ENCODE results near the gene C1QTNF3. TPM values are rescaled to one million over a fixed set of nuclear protein-coding genes. Genes with fewer than 3 reads are reported as not detected.

Gene C1QTNF3
- total RNA-seq, 1 donor from 2014 or later, result 1.5 TPM

GRCh38 chr5:34064656-34065055 lies 21.6 kb upstream of the C1QTNF3 start:
- no peaks in the 10 kb centered on the region for H3K27me3 Mint-ChIP-seq (ENCODE audit: low read depth)
- TF ChIP-seq CTCF (IDR thresholded peaks at IDR 0.05), result no peak
- no peak for DNase-seq (ENCODE audit: low spot score)
- no peak overlapping the region for H3K27ac Mint-ChIP-seq (ENCODE audit: unreplicated experiment)
- peaks cover 7% of the 10 kb centered on the region for H3K9me3 Mint-ChIP-seq (ENCODE audit: low read depth)
- H3K4me1 Mint-ChIP-seq (ENCODE audit: low read depth), result no peaks in the 10 kb centered on the region
- no peak overlapping the region for H3K4me3 Mint-ChIP-seq (ENCODE audit: unreplicated experiment)
- peaks cover 7% of the 10 kb centered on the region for H3K36me3 Mint-ChIP-seq (ENCODE audit: low read depth)

- Mint-ChIP-seq H3K9me3 (ENCODE audit: low read depth) (peaks cover 7% of the 10 kb centered on the region), H3K36me3 (ENCODE audit: low read depth) (peaks cover 7% of the 10 kb centered on the region), H3K4me1 (ENCODE audit: low read depth) (no peaks in the 10 kb centered on the region), H3K27ac (ENCODE audit: unreplicated experiment) (no peak overlapping the region), H3K4me3 (ENCODE audit: unreplicated experiment) (no peak overlapping the region), H3K27me3 (ENCODE audit: low read depth) (no peaks in the 10 kb centered on the region)
- DNase-seq (ENCODE audit: low spot score), result no peak
- TF ChIP-seq CTCF (IDR thresholded peaks at IDR 0.05), result no peak
These were observed 19.4 kb upstream of the C1QTNF3 start for GRCh38 chr5:34062419-34062818.

GRCh38 chr5:34061993-34062392 lies 19.0 kb upstream of the C1QTNF3 start:
- no peak for TF ChIP-seq CTCF (IDR thresholded peaks at IDR 0.05)
- no peak for DNase-seq (ENCODE audit: low spot score)
- Mint-ChIP-seq H3K9me3 (ENCODE audit: low read depth) (peaks cover 5% of the 10 kb centered on the region), H3K27me3 (ENCODE audit: low read depth) (no peaks in the 10 kb centered on the region), H3K27ac (ENCODE audit: unreplicated experiment) (no peak overlapping the region), H3K36me3 (ENCODE audit: low read depth) (peaks cover 6% of the 10 kb centered on the region), H3K4me1 (ENCODE audit: low read depth) (no peaks in the 10 kb centered on the region), H3K4me3 (ENCODE audit: unreplicated experiment) (no peak overlapping the region)

GRCh38 chr5:34059977-34060376 lies 17.0 kb upstream of the C1QTNF3 start:
- Mint-ChIP-seq H3K4me3 (ENCODE audit: unreplicated experiment) (no peak overlapping the region), H3K27ac (ENCODE audit: unreplicated experiment) (no peak overlapping the region), H3K27me3 (ENCODE audit: low read depth) (no peaks in the 10 kb centered on the region), H3K36me3 (ENCODE audit: low read depth) (peaks cover 3% of the 10 kb centered on the region), H3K4me1 (ENCODE audit: low read depth) (no peaks in the 10 kb centered on the region), H3K9me3 (ENCODE audit: low read depth) (peaks cover 1% of the 10 kb centered on the region)
- no peak for DNase-seq (ENCODE audit: low spot score)
- no peak for TF ChIP-seq CTCF (IDR thresholded peaks at IDR 0.05)

GRCh38 chr5:34058532-34058931 lies 15.5 kb upstream of the C1QTNF3 start:
- Mint-ChIP-seq H3K27ac (ENCODE audit: unreplicated experiment) (no peak overlapping the region), H3K27me3 (ENCODE audit: low read depth) (no peaks in the 10 kb centered on the region), H3K4me1 (ENCODE audit: low read depth) (peaks cover 13% of the 10 kb centered on the region), H3K4me3 (ENCODE audit: unreplicated experiment) (no peak overlapping the region), H3K36me3 (ENCODE audit: low read depth) (peaks cover 2% of the 10 kb centered on the region), H3K9me3 (ENCODE audit: low read depth) (no peaks in the 10 kb centered on the region)
- TF ChIP-seq CTCF (IDR thresholded peaks at IDR 0.05), result no peak
- no peak for DNase-seq (ENCODE audit: low spot score)
